Measurements from ENCODE around the gene CHMP5. TPM values are rescaled to one million over a fixed set of nuclear protein-coding genes. Genes with fewer than 3 reads are reported as not detected.

The CHMP5 gene
- total RNA-seq, 1 donor from 2014 or later = 76.7 TPM

- no peak overlapping the region for H3K4me3 ChIP-seq (ENCODE audit: low read depth, low read length)
- DNase-seq (ENCODE audit: low read depth) = no peak
- no peak for TF ChIP-seq CTCF (conservative IDR thresholded peaks at IDR 0.05; ENCODE audit: low read depth, low read length)
Measured at GRCh38 chr9:33260372-33260771, 4.5 kb upstream of the CHMP5 start.

GRCh38 chr9:33263131-33264002 is 1.5 kb upstream of the CHMP5 start:
- H3K4me3 ChIP-seq (ENCODE audit: low read depth, low read length) = peak overlapping the region; percentile 94
- no peak for TF ChIP-seq CTCF (conservative IDR thresholded peaks at IDR 0.05; ENCODE audit: low read depth, low read length)
- no peak for DNase-seq (ENCODE audit: low read depth)

- no peak for DNase-seq (ENCODE audit: low read depth)
- TF ChIP-seq CTCF (conservative IDR thresholded peaks at IDR 0.05; ENCODE audit: low read depth, low read length) = no peak
- peak overlapping the region; percentile 94 for H3K4me3 ChIP-seq (ENCODE audit: low read depth, low read length)
Measured at GRCh38 chr9:33264003-33264472, 811 bp upstream of the CHMP5 start.

GRCh38 chr9:33265211-33265865 is 489 bp downstream of the CHMP5 start:
- TF ChIP-seq CTCF (conservative IDR thresholded peaks at IDR 0.05; ENCODE audit: low read depth, low read length) = no peak
- peak overlapping the region; percentile 96 for H3K4me3 ChIP-seq (ENCODE audit: low read depth, low read length)
- no peak for DNase-seq (ENCODE audit: low read depth)

- no peak overlapping the region for H3K4me3 ChIP-seq (ENCODE audit: low read depth, low read length)
- TF ChIP-seq CTCF (conservative IDR thresholded peaks at IDR 0.05; ENCODE audit: low read depth, low read length) = no peak
- DNase-seq (ENCODE audit: low read depth) = no peak
Measured at GRCh38 chr9:33267151-33267767, 2.4 kb downstream of the CHMP5 start.

- no peak for TF ChIP-seq CTCF (conservative IDR thresholded peaks at IDR 0.05; ENCODE audit: low read depth, low read length)
- DNase-seq (ENCODE audit: low read depth) = no peak
- H3K4me3 ChIP-seq (ENCODE audit: low read depth, low read length) = no peak overlapping the region
Measured at GRCh38 chr9:33270146-33270545, 5.3 kb downstream of the CHMP5 start.

Measured in epithelial cell of proximal tubule (primary cell).